Measurements from ENCODE around the gene IFT122.

DNA sequence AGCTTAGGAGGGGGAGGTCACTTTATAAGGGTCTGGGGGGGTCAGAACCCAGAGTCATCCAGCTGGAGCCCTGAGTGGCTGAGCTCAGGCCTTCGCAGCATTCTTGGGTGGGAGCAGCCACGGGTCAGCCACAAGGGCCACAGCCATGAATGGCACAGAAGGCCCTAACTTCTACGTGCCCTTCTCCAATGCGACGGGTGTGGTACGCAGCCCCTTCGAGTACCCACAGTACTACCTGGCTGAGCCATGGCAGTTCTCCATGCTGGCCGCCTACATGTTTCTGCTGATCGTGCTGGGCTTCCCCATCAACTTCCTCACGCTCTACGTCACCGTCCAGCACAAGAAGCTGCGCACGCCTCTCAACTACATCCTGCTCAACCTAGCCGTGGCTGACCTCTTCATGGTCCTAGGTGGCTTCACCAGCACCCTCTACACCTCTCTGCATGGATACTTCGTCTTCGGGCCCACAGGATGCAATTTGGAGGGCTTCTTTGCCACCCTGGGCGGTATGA lies 88.6 kb downstream of the IFT122 start, which contains the start of gene RHO:
- TF ChIP-seq POU2F2 (IDR thresholded peaks at IDR 0.05; ENCODE audit: low read depth, low read length) (no peak), POLR2A (IDR thresholded peaks at IDR 0.05; ENCODE audit: low read depth, low read length) (no peak)

Measured in GM12891 (cell line).